ENCODE measurements around the gene ADGRB2.

- TF ChIP-seq ZNF274 (IDR thresholded peaks at IDR 0.05; ENCODE audit: low read depth, low read length) (no peak), YY1 (IDR thresholded peaks at IDR 0.05; ENCODE audit: insufficient read depth, insufficient read length) (no peak)
These were observed 9.7 kb upstream of the ADGRB2 start for GRCh38 chr1:31773861-31774260.
